GM18498 (cell line): ENCODE data around the gene DAB2IP.

ENCODE experiments used
- ATAC-seq: cut with Tn5 transposase; IDR thresholded peaks from one replicate; pipeline ENCODE4 v1.9.1; 2021; ENCODE audit warnings: mild to moderate bottlenecking, moderate library complexity; ENCODE audit not compliant: unreplicated experiment

The DAB2IP gene

DNA sequence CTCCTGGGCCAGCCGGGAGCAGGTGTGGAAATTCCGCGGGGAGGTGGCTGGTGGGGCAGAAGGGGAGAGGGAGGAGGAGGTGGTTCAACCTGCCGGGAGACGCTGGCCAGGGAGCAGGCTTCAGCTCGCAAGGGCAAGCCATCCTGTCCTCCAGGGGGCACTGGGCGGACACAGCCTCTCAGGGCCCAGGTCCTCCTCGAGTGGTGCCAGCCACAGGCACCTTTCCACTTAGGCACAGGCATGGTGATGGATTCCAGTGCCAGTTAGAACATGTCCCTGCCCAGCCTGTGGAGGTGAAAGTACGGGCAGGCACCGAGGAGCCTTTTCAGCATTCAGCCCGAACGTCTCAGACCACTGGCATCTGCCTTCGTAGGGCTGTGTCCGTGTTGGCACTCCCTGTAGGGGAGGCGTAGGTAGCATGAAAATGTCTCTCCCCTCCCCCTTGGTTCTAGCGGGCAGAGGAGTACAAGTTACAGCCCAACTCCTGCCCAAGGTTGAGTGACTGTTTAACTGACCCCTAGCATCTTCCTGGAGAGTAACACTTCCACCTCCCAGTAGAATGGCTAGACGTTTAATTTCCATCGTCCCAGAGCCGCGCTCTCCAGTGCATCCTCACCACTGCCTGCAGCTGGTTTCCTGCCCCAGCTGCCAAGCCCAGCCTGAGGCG is 48.9 kb downstream of the DAB2IP start:
- no peak for ATAC-seq

DNA sequence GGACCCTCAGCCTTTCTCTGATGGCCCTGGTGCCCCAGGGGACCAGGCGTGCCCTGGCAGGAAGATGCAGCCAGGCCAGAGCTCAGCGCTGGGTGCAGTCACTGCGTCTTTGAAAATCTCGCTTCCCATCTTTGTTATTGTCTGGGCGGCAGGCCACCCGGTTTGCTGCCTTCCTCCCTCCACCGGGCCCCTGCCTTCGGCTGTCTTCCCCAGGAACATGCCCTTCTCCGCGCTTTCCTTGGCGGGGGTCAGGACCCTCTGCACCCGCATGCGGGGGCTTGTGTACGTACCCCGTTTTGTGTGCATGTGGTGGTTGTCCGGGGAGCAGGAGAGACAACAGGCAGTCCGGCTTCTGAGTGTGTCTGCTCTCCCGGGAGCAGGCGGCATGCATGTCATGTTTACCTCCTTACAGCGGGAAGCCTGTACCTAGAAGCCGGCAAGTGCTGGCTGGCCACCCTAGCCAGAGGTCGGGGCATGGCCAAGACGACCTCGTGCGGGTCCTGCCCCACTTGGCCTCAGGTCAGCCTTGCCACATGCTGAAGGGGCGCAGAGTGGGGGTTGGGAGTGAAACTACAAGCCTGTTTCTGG is 49.5 kb downstream of the DAB2IP start:
- no peak for ATAC-seq

DNA sequence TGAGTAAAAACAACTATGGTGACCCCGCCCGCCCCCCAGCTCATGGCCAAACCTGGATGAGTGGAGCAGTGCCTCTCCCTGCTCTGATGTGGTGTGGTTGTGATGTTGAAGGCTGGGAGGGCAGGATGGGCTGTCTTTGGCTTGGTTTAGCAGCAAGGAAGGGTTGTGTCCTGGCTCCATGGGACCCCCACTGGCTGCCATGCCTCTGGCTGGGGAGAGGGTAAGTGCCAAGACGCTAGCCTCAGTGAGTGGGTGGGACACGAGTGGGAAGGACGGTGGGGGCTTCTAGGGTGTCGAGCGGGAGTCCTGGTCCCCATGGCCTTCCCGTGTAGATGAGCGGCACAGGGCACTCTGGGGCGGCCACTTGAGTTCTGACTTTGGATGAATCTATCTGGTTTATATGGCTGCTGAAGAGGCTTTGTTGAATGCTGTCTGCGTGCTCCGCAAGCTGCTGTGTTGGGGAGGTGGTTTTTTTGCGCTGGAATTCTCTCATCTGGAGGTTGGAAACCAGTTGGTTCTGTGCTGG is 50.4 kb downstream of the DAB2IP start:
- ATAC-seq = no peak

DNA sequence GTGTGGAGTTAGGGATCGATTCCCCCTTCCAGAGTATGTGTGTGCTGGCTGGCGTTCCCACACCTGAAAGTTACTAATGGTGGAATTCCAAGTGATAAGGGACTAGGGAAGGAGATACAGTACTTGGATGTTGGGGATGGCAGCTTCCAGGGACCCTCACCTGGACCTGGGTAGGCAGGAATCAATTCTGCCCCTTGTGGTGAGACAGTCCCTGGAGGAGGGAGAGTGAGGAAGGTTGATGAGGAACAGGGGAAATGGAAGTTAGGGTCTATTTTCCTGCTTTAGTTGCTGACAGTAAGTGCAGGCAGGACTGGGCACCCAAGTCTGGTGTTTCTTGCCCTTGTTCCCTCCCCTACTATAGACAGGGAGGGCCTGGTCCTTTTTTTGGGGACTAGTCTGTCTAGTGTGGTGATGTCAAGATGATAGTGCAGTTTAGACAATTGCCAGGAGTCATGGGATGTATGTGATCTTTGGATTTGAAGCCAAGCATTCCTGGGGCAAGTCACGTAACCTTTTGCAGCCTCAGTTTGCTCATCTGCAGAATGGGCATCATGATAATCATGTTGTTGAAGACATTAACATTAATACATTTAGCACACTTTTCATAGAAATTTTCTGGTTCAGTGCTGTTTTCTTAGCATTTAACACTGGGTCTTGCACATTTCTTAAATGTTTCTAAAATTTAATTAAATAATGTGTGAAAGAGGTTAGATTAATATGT is 51.7 kb downstream of the DAB2IP start:
- ATAC-seq = no peak

DNA sequence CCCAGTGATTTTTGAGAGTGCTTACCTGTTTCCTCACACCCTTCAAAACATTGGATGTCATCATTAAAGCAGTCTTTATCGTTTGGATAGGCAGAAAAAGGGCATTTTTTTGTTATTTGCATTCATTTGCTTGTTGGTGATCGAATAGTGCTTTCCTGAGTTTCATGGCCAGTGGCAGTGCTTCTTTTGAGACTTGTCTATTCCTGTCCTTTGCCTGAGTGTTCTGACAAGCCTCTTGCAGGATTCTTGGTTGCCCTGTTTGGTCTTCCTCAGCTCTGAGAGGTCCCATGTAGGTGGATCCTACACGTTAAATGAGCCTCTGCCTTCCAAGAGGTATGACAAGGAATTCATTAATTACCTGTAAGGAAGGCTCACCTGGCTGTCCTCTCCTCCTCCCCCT is 52.8 kb downstream of the DAB2IP start:
- ATAC-seq = no peak

DNA sequence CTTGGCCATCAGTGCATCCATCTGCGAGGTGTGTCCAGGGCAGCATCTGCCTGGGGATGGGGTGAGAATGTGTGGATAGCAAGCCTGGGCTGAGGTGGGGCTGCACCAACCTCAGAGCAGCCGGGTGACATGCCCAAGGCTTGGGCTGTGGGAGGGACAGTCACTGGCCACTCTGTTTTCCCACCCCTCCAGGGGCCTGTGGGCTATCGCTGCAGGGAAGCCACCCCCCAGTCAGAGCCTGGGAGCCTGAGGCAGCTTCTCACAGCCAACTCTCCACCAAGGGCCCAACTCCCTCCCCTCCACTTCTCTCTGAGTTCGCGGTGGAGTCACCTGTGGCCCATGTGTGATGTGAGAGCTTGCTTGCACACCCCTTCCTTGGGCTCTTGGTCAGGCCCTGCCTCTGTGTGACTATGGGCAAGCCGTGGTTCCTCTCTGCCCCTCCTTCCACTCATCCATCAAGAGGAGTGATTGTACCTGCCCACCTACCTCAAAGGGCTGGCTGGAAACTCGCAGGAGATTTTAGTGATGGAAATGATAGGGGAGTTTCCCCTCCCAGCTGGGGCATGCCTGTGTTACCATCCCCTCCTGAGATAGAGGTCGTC is 54.8 kb downstream of the DAB2IP start:
- ATAC-seq = no peak

DNA sequence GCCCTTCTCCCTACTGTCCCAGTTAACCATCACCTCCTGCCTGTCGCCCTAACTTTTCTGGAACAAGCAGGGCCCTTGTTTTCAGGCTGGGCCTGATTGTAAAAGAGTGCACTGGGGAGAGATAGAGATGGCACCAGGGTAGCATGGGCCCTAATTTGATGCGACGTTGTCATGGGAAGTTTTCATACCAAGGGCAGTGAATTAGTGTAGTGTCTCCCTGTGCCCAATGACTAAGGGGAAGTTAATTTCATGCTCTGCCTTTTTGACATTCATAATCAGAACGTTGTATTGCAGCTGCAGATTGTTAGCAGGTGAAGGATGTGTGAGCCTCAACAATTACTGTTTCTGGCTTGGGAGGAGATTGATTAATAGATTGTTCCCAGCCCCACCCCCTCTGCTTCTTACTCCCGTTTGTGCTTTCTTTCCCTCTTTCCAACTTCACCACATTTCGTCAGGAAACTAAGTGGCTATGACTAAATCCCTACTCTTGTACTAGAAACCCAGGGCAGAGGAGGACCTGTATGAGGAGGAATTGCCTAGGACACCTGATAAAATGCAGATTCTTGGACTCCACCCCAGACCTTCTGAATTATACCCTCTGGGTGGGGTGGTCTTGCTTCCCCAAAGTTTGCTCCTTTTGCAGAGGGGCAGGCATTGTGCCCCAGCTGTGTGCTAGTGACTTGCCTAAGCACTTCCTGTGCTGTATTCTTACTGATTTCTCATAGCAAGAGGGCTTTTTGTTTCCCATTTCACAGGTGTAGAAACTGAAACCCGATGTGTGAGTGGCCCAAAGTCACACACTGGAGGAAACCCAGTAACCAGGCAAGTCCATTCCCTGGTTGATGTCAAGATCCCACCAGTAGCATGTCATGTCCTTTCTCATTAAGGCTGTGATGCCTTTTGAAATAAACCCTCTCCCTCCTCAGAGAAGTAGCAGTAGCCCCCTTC is 56.3 kb downstream of the DAB2IP start:
- peak; percentile 99 for ATAC-seq

DNA sequence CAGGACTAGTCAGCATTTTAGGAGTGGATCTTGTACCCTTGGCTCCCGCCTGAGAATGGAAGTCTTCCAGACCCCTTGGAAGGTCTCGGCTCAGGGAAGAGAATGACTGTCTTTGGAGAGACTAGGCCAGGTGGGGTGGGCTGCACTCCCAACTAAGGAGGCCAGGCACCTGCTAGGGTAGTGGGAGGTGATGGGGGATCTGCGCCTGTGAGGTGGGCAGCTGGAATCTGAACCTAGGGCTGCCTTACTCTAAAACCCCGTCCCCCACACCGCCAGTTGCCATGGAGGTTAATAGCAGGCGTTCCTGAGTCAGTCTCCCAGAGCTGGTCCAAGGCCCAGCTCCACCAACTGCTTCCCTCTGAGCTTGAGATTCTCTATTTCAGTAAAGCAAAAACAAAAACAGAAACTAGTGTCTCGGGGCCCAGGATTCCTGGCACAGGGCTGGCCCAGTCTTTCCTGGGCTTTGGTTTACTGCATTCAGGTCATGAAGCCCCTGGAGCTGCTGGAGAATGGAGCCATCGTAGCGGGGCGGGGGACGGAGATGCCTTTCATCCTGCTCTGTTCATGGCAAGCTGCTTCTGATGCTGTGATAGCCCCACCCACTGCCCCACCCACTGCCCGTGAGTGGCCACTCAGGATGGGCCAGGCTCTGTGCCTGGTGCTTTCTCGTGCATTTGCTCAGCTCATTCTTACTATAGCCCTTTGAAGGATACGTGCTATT is 57.5 kb downstream of the DAB2IP start:
- no peak for ATAC-seq

DNA sequence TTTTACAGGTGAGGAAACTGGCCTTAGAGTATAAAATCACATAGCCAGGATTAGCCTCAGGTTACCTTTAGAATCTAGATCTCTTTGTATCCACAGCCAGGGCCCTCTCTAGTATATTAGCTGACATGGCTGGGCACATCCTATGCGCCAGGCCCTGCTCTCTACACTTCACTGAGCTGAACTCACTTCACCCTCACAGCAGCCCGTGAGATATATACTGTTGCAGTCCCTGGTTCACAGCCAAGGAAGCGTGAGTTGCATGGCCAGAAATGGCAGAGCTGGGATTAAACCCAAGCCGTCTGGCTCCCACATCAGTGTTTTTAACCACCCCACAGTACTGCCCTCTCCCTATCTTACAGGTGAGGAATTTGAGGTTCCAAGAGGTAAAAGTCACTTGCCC is 58.4 kb downstream of the DAB2IP start:
- no peak for ATAC-seq

DNA sequence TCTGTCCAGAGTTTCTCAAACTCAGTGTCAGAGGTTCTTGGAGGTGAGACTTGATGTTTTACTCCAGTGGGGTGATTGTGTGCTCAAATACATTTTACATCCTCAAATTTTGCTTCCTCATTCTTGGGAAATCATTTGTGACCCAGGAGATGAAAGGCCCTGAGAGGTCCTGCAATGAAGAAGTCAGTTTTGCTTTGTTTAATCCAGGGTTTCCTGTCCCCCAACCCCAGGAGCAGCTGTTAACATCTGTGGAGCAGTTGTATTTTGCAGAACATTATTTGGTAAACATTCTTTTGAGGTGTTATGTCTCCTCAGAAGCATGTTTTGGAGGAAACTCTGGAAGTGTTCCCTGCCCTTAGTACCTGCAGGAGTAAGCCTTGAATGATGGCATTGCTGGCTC is 59.8 kb downstream of the DAB2IP start:
- ATAC-seq = no peak

DNA sequence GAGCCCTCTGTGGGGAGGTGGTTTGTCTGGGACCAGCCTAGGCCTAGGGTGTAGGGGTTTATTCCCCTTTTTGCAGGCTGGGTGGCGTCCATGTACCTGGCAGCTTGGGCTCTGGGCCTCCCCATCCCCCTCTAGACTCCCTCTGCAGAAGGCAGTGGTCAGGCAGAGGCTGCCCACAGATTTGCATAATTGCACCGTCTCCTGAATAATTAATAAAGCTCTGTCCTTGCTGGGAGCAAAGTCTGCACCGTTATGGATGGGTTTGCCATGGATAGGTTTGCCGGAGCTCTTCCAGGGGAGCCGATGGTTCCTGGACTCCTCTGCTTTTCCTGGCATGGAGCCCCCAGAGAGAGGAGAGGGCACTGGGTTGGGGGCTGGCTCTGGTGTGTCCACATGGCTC is 60.4 kb downstream of the DAB2IP start:
- no peak for ATAC-seq

DNA sequence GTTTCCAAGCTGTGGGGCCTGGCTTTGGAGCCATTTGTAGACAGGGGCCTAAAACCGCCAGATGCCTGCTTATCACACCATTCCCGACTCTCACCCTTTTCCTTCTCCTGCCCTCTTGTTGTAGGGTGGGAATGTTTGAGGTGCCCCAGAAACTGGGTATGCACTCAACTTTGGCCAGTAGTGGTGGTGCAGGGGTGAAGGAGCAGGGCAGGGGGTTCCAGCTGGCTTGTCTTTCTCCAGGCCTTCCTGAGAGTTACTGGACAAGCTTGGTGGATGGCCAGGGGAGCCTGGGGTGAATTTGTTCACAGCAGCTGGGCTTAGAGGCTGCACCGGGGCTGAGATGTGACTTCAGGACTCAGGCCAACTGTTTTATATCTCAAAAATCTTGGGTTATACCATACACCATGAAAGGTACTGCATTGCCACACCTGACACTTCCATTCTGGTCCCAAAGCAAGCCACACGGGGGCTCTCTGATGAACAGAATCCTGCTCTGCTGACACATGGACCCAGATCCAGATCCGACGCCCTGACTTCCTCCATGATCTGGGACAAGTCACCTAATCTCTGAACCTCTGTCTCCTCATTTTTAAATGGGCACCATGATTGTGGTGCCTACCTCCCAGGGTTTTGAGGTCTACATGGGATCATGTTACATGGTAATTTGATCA is 62.1 kb downstream of the DAB2IP start:
- ATAC-seq = no peak

DNA sequence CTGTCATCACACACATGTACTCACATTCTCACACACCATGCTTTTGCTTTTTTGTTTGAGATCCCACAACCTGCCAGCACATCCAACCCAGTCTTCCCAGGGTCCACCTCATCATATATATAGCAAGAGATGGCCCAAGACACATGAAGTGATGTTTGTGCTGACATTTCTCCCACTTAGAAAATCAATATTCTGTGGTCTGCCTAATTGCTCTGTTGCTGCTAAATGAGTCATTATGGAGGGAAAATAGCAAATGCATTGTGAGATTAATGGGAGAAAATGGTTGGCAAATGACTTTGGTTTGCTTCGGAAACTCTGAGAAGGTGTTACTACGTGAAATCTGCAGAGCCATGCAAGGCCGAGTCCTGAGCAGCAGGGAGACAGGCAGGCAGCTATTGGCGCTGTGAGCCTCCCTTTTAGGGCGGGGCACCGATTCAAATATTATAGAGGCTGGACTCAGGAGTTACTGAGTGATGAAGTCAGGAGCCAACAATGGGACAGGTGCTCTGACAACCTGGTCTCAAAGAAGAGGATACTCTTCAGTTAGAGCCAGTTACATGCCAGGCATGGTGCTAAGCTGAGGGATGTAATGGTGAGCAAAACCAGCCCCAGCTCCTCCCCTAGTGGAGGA is 62.8 kb downstream of the DAB2IP start:
- no peak for ATAC-seq

DNA sequence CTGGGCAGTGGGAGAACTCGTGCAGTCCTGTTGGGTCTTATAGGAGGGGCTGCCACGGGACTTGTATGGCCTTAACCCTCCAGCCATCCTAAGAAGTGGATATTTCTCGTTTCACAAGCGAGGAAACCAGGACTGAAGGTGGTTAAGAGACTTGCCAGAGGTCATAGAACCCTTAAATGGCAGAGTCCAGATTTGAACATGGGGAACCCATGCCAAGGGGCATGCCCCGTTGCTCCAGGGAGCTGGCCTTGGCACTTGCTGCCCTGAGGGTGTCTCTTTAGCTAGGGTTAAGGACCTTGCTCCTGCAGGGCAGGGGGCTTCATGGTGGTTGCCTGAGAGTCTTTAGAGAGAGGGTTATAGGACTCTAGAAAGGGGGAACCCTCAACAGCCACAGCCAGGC is 63.4 kb downstream of the DAB2IP start:
- no peak for ATAC-seq

DNA sequence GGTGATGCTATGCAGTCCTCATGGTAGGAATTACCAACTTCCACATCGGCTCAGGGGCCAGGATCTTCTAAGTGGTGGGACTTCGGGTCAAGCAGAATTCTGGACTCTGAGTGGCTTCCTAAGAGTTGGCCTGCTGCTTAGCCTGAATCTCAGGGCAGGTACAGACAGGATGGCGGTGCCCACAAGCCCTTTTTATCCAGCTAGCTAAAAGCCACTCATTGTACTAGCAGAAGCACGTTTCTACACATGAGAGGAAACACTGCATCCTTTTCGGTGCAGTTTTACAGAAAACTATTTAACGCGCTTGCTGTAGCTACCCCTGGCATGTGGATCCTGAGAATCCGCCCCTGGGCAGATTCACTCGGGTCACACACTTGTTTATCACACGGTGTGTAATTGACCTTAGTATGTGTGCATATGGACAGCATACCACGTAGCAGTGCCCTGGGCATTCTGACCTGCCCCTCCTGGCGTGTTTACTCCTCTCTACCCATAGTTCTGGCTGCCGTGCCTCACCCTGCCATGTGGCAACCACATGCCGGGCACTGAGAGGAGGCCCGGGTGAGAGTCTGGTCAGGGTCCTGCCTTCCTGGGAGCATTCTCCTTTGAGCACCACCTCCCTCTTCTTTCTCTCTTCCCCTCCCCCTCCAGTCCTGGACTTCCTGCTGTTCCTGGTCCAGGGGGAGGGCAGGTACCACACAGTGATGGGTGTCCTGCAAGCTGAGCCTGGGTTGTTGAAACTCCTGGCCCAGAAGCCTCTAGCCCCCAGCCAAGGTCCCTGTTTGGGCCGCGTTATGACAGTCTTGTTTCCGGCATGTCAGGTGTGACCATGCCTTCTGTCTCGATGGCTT is 65.9 kb downstream of the DAB2IP start:
- ATAC-seq = no peak

DNA sequence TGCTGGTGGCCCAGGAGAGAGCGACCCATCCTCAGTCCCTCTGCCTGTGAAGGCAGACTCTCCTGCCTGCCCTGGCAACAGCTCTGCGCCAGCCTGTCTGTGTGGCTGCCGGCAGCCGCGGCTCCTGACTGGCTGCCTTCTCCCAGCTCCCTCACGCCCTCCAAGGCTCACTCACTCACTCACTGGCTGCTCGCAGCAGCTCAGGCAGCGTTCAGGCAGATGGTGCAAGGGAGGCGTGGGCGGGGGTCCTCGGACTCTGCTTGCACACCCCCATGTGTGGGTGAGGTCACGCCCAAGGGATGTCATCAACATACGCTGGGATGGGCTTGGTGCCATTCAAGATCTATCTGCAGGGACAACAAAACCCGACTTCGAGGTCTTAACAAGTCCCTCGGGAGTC is 66.7 kb downstream of the DAB2IP start:
- no peak for ATAC-seq

DNA sequence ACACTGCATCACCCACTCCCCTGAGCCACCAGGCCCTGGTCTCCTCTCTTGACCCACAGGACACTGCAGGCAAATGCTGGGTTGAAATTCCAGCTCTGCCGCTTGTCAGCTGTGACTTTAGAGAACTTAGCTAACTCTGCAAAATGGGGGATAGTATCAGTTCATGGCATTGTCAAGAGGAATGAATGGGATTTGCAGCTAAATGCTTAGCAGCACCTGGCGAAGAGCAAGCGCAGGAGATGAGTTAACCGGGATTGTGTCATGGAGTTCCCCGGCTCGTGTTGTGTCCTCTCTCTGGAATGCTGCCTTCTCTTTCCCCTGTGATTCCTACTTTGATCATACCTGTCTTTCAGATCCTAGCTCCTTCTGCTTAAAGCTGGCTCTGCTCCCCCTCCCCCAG is 67.1 kb downstream of the DAB2IP start:
- no peak for ATAC-seq
